Activated naive CD4-positive, alpha-beta T cell treated with Interleukin-2 at 50 U/mL for 16 hours (primary cell): ENCODE measurements around the gene RPL22.

Experiments used
- DNase-seq: peaks from one replicate; pipeline ENCODE4 v3.0.0-alpha.2; 2020

Gene RPL22

DNA sequence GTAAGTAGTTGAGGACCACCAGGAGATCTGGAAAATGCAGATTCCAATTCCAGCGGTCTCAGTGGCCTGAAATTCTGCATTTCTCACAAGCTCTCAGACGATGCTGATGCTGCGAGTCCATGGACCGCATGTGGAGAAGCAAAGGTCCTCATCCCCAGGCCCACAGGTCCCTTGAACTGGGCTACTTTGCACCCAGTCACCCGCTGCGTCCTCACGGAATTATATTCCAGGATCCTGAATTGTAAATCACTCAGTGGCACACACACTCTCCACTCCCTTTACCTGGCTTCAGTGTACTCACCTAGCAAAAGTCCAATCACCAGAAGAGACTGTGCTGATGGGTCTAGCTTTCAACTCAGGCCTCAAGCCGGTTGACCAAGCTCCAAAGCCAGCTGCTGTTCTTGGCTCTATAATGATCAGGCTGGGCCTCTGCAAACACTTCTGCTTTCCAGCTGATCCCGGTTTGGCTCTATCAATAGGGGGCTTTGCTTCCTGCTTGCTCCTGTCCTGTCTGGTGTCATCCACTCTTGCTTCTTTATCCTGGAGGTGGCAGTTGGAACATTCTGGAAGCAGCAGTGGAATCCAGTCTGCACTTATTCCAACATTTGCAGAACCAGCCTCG is 904 bp upstream of the RPL22 start:
- DNase-seq: no peak

DNA sequence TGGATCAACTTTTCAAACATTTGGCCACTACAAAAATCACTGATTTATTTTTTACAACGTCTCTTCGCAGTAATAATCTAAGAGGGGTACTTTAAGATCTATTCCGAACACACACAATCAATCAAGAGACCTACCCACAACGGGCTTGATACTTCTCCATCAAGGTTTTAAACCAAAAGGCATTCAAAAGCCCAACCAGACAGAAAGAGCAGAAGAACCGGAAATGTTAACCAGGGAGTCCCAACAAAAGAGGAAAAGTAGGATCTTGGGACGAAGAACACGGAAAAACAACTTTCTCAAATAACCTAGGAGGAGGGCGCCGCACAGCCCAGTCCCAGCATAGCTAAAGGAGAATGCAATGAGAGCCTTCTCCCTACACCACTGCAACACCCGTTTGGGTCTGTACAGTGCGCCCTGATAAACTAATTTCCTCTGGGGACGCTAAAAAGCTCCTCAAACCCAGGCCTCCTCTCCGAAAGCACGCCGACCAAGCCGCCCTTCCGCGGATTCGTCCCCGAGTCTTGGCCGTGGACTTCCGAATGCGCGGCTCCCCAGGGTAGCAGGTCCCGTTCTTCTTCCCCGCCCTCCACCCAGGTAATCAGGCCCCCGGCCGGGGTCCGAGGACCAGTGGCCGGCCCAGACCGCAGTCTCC is 623 bp downstream of the RPL22 start:
- peak; percentile 44 for DNase-seq

- DNase-seq: no peak
These were observed 1.5 kb downstream of the RPL22 start for GRCh38 chr1:6197746-6198427.

DNA sequence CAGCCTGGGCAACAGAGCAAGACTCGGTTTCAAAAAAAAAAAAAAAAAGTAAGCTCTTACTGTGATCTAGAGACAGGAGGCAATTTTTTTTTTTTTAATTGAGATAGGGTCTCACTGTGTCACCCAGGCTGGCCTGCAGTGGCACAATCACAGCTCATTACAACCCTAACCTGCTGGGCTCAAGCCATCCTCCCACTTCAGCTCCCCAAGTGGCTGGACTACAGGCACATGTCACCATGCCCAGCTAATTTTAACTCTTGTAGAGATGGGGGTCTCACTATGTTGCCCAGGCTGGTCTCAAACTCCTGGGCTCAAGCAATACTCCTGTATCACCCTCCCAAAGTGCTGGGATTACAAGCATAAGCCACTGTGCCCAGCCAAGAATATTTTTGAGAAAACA is 7.4 kb downstream of the RPL22 start:
- no peak for DNase-seq

GRCh38 chr1:6188466-6188865 is 10.9 kb downstream of the RPL22 start:
- DNase-seq: no peak

DNA sequence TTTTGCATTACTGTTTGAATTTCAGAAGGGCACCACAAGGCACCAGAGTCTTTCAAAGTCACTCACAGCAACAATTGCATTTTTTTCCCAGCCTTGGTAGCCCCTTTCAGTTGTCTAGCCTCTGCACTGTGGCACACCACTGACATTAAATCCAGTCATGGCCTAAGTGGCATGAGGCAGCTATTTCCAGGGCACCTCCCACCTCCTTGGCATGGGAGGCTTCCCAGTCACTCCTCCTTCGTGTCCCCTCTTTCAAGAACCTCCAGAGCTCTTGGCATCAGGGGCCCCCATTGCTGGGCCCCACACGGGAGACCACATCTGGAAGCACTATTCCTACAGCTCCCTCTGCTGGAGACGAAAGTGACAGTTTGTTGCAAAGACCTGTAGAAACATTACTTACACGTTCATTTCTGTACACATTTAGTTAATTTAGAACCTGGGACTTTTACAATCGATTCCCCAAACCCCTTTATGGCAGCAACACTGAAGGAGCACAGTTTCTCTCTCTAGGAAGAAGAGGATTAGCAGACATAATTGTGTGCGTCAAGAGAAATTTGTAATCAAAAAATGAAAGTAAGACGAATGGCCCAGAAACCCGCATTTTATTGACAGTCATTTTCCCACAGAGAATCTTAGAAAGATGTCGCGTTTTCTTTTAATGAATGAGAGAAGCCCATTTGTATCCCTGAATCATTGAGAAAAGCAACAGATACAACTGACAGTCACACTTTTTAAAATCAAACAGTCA is 13.6 kb downstream of the RPL22 start:
- peak; percentile 17 for DNase-seq

DNA sequence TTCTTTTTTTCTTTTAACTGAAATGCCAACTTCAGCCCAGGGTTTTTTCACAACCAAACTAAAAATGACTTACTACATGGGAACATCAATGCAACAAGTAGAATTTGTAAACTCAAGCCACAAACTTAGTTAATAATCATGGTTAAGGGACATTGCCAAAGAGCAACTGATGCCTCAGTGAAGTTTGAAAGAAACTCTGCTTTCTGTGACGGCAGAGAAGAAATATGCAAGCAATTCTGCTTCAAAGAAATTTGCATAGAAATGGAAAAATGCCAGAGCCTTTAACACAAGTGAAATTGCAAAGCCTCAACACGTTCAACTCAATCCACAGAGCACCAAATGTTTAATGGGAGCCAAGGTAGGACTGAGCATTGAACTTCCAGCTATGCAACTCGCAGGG is 14.2 kb downstream of the RPL22 start:
- DNase-seq: no peak

GRCh38 chr1:6184083-6184783 is 15.2 kb downstream of the RPL22 start:
- no peak for DNase-seq

GRCh38 chr1:6183520-6183989 is 15.8 kb downstream of the RPL22 start:
- DNase-seq: no peak

- DNase-seq: no peak
These were observed 18.0 kb downstream of the RPL22 start for GRCh38 chr1:6181347-6181770.

GRCh38 chr1:6180707-6181311 is 18.6 kb downstream of the RPL22 start:
- DNase-seq: no peak

DNA sequence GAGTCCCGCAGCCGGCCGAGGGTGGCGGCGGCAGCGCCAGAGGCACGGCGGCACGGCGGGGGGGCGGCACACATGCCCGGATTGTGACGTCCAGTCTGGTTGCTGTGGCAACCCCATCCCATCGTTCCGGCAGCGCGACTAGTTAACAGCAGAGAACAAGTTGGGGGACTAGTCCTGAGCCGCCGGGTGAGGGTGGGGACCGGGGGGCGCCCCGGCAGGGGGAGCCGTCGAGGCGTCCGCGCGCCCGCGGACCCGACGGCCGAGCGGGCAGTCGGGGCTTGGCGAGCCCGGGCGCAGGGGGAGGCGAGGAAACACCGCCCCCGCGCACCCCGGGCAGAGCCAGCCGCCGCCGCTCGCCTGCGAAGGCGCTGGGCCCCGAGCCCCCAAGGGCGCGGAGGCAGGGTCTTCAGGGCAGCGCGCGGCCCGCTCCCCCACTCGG is 19.1 kb downstream of the RPL22 start, which contains the start of gene CHD5:
Gene CHD5 (minus strand): TSS at position 54 of the 439 bp plus-strand sequence. CDS start 298 bp downstream, outside the sequence.
- DNase-seq: no peak

GRCh38 chr1:6179564-6180175 is 19.7 kb downstream of the RPL22 start:
- no peak for DNase-seq

- DNase-seq: no peak
These were observed 20.4 kb downstream of the RPL22 start for GRCh38 chr1:6178751-6179563.

- no peak for DNase-seq
These were observed 21.6 kb downstream of the RPL22 start for GRCh38 chr1:6177681-6178380.

DNA sequence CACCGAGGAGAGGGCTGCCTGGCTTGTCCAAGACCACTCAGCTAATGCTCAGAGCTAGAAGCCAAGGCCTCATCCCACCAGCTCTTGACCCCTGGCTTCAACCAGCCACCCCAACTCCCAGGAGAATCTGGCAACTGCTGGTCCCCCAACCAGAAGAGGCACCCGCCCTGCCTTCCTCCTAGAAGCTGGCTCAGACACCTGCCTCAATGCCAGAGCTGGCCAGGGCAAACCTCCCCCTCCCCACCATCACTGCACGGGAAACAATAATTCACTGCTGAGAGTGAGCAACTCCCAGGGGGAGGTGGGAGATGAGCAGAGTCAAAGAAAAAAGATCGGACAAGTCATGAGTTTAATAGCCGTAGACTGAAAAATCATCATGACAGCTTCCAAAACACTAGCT is 22.6 kb downstream of the RPL22 start:
- no peak for DNase-seq

DNA sequence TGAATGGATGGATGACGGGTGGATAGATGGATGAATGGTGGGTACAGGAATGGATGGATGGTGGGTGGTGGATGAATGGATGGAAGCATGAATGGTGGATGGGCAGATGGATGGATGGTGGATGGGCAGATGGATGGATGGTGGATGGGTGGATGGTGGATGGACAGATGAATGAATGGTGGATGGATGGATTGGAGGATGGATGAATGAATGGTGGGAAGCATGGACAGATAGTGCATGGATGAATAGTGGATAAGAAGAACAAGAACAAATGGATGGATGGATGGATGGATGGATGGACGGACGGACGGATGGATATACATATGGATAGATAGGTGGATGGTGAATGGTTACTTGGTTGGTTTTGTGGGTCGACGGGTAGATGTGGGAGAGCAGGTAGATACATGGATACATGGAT is 24.0 kb downstream of the RPL22 start:
- no peak for DNase-seq

DNA sequence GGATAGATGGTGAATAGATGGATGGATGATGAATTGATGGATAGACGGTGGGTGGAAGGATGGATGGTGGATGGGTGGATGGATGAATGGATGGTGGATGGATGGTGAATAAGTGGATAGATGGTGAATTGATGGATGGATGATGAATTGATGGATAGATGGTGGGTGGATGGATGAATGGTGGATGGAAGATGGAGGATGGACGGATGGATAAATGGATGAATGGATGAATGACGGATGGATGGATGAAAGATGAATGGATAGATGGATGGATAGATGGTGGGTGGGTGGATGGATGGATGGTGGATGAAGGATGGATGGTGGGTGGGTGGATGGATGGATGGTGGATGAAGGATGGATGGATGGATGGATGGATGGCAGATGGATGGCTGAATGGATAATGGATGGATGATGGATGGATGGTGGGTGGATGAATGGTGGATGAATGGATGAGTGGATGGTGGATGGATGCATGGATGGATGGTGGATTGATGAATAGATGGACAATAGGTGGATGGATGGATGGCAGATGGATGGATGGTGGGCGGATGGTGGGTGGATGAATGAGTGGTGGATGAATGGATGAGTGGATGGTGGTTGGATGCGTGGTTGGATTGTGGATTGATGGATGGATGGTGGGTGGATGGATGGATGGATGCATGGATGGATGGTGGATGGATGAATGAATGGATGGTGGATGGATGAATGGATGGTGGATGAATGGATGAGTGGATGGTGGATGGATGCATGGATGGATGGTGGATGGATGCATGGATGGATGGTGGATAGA is 24.6 kb downstream of the RPL22 start:
- DNase-seq: no peak

- DNase-seq: no peak
These were observed 26.8 kb downstream of the RPL22 start for GRCh38 chr1:6172549-6172948.
